Activated CD4-positive, alpha-beta T cell treated with anti-CD3 and anti-CD28 coated beads, Interleukin-2, amount 10 ng/mL, durations not matched to agents 24 days and 14 days (primary cell): ENCODE results near the gene SPATA45. TPM values are rescaled to one million over a fixed set of nuclear protein-coding genes. Genes with fewer than 3 reads are reported as not detected.
"Not testable (repeated sequence)": the region's sequence is repeated elsewhere in the genome, so short reads cannot be mapped to it uniquely, and the experiment has no call there.

Experiments used
- DNase-seq: peaks from one replicate; pipeline ENCODE4 v3.0.0; 2022
- H3K27ac Mint-ChIP-seq: one replicate; pipeline ENCODE4 v1.8.0; 2022; ENCODE audit warnings: mild to moderate bottlenecking, mixed read lengths
- H3K27me3 Mint-ChIP-seq: one replicate; pipeline ENCODE4 v1.8.0; 2022; ENCODE audit warnings: mixed read lengths
- H3K36me3 Mint-ChIP-seq: one replicate; pipeline ENCODE4 v1.8.0; 2022; ENCODE audit warnings: low read depth, mild to moderate bottlenecking, mixed read lengths
- H3K4me1 Mint-ChIP-seq: one replicate; pipeline ENCODE4 v1.8.0; 2021; ENCODE audit warnings: mixed read lengths
- H3K4me3 Mint-ChIP-seq: one replicate; pipeline ENCODE4 v1.8.0; 2022; ENCODE audit warnings: mild to moderate bottlenecking, moderate library complexity, mixed read lengths
- H3K9me3 Mint-ChIP-seq: one replicate; pipeline ENCODE4 v1.8.0; 2021; ENCODE audit warnings: mixed read lengths
- intact Hi-C: fragments of 100-400 bp; cut with micrococcal nuclease; formaldehyde crosslinking; loops from one replicate; pipeline ENCODE4 v1.15.1; 2023
- total RNA-seq: library from RNA; stranded (reverse); gene quantifications from 2 replicates; pipeline ENCODE4 v1.2.3, GENCODE V29; 2022

SPATA45 gene
- total RNA-seq, 1 donor from 2014 or later = not detected

GRCh38 chr1:212857992-212858460 lies 10.6 kb upstream of the SPATA45 start, which contains the start of gene FLVCR1:
Gene FLVCR1, plus strand, starts transcription at chr1:212858275. Its CDS starts 178 bp downstream, at chr1:212858453.
- H3K27ac Mint-ChIP-seq = peak within 1 kb of the TSS; percentile 97
- intact Hi-C loops = loop anchor here (1.0 to 10.0 kb wide), 6 partner anchors 67 to 823 kb away; partner anchors contain the start of genes ANGEL2, ATF3, DTL and INTS7
- peaks cover 3% of the 10 kb centered on the region for H3K9me3 Mint-ChIP-seq
- H3K4me3 Mint-ChIP-seq = no peak within 1 kb of the TSS
- H3K4me1 Mint-ChIP-seq = peaks cover 19% of the 10 kb centered on the region
- peaks cover 16% of the 10 kb centered on the region for H3K36me3 Mint-ChIP-seq
- peak; percentile 99 for DNase-seq
- no peaks in the 10 kb centered on the region for H3K27me3 Mint-ChIP-seq

GRCh38 chr1:212856755-212857154 lies 9.3 kb upstream of the SPATA45 start:
- no peak overlapping the region for H3K4me3 Mint-ChIP-seq
- peaks cover 16% of the 10 kb centered on the region for H3K4me1 Mint-ChIP-seq
- DNase-seq = no peak
- H3K27ac Mint-ChIP-seq = no peak overlapping the region
- H3K9me3 Mint-ChIP-seq = peaks cover 3% of the 10 kb centered on the region
- peaks cover 14% of the 10 kb centered on the region for H3K36me3 Mint-ChIP-seq
- intact Hi-C loops = loop anchor here (5.0 to 10.0 kb wide), 3 partner anchors 96 to 822 kb away; partner anchors contain the start of genes ATF3, DTL, INTS7 and VASH2
- H3K27me3 Mint-ChIP-seq = no peaks in the 10 kb centered on the region

GRCh38 chr1:212853658-212854057 lies 6.2 kb upstream of the SPATA45 start:
- intact Hi-C loops = loop anchor here (10.0 kb wide), 1 partner anchor 819 kb away; the partner anchor contains the start of genes DTL and INTS7
- peaks cover 3% of the 10 kb centered on the region for H3K9me3 Mint-ChIP-seq
- DNase-seq = no peak
- peaks cover 10% of the 10 kb centered on the region for H3K4me1 Mint-ChIP-seq
- peaks cover 13% of the 10 kb centered on the region for H3K36me3 Mint-ChIP-seq
- H3K27me3 Mint-ChIP-seq = no peaks in the 10 kb centered on the region
- no peak overlapping the region for H3K4me3 Mint-ChIP-seq
- no peak overlapping the region for H3K27ac Mint-ChIP-seq

DNA sequence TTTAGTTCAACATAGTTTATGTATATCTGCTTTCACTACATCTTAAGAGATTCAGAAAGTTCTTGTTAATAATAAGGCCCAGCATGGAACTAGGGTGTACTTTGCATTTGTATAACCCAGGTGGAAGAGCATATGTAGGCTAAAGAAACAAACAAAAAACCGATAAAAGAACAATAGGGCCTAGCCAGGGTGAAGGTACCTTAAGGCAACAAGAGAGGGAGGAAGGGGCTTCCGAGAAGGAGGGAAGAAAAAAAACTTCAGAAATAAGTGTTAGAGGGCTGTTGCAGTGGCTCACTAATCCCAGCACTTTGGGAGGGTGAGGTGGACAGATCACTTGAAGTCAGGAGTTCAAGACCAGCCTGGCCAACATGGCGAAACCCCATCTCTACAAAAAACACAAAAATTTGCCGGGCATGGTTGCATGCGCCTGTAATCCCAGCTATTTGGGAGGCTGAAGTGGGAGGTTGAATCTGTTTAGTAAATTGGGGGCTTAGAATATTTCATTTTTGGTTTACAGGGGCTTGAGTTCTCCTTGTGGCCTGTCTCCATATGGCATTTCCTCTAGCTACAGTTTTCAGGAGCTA lies 4.7 kb upstream of the SPATA45 start:
- no peak overlapping the region for H3K27ac Mint-ChIP-seq
- H3K4me3 Mint-ChIP-seq = no peak overlapping the region
- H3K9me3 Mint-ChIP-seq = peaks cover 3% of the 10 kb centered on the region
- peaks cover 11% of the 10 kb centered on the region for H3K36me3 Mint-ChIP-seq
- intact Hi-C loops = loop anchor here (10.0 kb wide), 1 partner anchor 817 kb away; the partner anchor contains the start of genes DTL and INTS7
- peaks cover 6% of the 10 kb centered on the region for H3K4me1 Mint-ChIP-seq
- no peak for DNase-seq
- no peaks in the 10 kb centered on the region for H3K27me3 Mint-ChIP-seq

GRCh38 chr1:212844521-212844920 lies 2.9 kb downstream of the SPATA45 start:
- H3K27me3 Mint-ChIP-seq, intact Hi-C loops, H3K4me1 Mint-ChIP-seq, DNase-seq, H3K4me3 Mint-ChIP-seq, H3K36me3 Mint-ChIP-seq, H3K27ac Mint-ChIP-seq, H3K9me3 Mint-ChIP-seq: not testable (repeated sequence)

DNA sequence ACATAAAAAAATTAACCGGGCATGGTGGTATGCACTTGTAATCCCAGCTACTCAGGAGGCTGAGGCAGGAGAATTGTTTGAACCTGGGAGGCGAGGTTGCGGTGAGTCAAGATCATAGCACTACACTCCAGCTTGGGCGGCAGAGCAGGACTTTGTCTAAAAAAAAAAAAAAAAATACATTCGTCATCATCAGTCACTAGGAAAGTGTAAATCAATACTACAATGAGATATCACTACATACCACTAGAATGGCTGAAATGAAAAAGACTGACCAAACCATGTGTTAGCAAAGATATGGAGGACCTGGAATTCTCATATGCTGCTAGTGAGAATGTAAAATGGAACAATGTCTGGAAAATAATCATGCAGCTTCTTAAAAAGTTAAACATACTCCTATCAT lies 9.3 kb downstream of the SPATA45 start:
- no peaks in the 10 kb centered on the region for H3K4me1 Mint-ChIP-seq
- no peak overlapping the region for H3K4me3 Mint-ChIP-seq
- no peak for DNase-seq
- H3K9me3 Mint-ChIP-seq = no peaks in the 10 kb centered on the region
- H3K36me3 Mint-ChIP-seq = no peaks in the 10 kb centered on the region
- H3K27me3 Mint-ChIP-seq = no peaks in the 10 kb centered on the region
- no peak overlapping the region for H3K27ac Mint-ChIP-seq
- intact Hi-C loops = no loop called here

- H3K36me3 Mint-ChIP-seq, intact Hi-C loops, DNase-seq: not testable (repeated sequence)
Measured at GRCh38 chr1:212833211-212834207, 13.9 kb downstream of the SPATA45 start.

DNA sequence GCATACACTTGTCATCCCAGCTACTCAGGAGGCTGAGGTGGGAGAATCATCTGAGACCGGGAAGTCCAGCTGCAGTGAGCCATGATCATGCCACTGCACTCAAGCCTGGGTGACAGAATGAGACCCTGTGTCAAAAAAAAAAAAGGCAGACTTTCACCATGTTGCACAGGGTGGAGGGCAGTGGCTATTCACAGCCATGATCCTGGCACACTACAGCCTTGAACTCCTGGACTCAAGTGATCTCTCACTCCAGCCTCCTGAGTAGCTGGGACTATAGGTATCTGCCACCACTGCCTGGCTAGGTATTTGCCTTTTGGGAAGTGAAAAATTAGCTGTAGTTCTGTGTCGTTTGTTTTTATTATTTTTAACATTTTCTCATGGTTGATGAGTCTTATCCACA lies 19.1 kb downstream of the SPATA45 start:
- intact Hi-C loops = no loop called here
- H3K36me3 Mint-ChIP-seq = peaks cover 5% of the 10 kb centered on the region
- H3K9me3 Mint-ChIP-seq = peaks cover 8% of the 10 kb centered on the region
- no peak overlapping the region for H3K4me3 Mint-ChIP-seq
- no peak overlapping the region for H3K27ac Mint-ChIP-seq
- peaks cover 4% of the 10 kb centered on the region for H3K4me1 Mint-ChIP-seq
- DNase-seq = no peak
- H3K27me3 Mint-ChIP-seq = no peaks in the 10 kb centered on the region

More at GRCh38 chr1:212833211-212834207, 13.9 kb downstream of the SPATA45 start:
- H3K9me3 Mint-ChIP-seq, H3K27ac Mint-ChIP-seq, H3K4me3 Mint-ChIP-seq, H3K27me3 Mint-ChIP-seq, H3K4me1 Mint-ChIP-seq: not testable (repeated sequence)

- no peak overlapping the region for H3K27ac Mint-ChIP-seq
- H3K9me3 Mint-ChIP-seq = peaks cover 8% of the 10 kb centered on the region
- peaks cover 5% of the 10 kb centered on the region for H3K36me3 Mint-ChIP-seq
- H3K4me3 Mint-ChIP-seq = no peak overlapping the region
- no peaks in the 10 kb centered on the region for H3K27me3 Mint-ChIP-seq
- peaks cover 4% of the 10 kb centered on the region for H3K4me1 Mint-ChIP-seq
- intact Hi-C loops = no loop called here
- no peak for DNase-seq
Measured at GRCh38 chr1:212827831-212828278, 19.6 kb downstream of the SPATA45 start.

DNA sequence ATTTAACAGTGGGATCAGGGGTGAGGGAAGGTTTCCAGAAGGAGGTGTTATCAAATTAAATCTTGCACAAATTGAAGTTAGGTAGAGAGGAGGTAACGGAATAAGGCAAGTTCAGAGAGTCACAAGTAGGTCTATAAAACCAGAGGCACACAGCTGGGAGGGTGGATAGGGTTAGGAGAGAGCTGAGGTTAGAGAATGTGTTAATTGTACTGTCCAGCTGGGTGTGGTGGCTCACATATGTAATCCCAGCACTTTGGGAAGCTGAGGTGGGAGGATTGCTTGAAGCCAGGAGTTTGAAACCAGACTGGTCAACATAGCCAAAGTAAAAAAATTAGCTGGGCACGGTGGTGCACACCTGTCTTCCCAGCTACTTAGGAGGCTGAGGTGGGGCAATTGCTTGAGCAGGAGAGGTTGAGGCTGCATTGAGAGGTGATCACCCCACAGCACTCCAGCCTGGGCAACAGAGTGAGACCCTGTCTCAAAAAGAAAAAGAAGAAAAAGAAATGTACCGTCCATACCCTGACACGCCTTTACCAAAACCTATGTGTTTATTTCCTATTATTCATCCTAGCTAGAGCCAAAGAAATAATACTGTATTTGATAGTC lies 20.2 kb downstream of the SPATA45 start:
- H3K27me3 Mint-ChIP-seq = no peaks in the 10 kb centered on the region
- intact Hi-C loops = no loop called here

DNA sequence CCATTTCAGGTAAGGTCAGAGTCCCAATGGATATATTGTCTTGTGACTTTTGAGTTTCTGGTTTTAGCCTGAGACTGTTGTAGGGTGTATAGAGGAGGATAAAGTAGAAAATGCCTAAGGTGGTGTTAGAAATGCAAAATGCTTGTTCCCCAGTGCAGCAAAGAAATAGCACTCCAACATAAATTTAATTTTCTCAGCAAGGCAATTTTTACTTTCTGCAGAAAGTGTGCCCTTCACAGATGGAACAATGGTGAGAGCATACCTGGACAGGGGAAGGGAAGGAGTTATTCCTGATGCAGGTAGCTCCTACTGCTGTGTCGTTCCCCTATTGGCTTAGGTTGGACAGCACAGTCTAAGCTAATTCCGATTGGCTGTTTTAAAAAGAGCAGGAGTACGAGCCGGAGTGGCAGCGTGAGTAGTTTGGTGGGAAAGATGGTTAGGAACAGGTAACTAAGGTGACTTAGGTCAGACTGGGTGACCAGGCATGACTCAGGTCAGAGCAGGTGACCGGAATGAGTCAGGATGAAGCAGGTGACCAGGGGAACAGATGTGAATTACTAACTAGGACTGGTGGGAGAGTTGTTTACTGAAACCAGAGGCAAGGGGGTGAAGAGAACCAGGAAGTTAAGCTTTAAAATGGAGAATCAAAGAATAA lies 21.5 kb downstream of the SPATA45 start:
- Mint-ChIP-seq H3K4me3 (no peak overlapping the region), H3K36me3 (peaks cover 5% of the 10 kb centered on the region), H3K4me1 (no peaks in the 10 kb centered on the region), H3K9me3 (peaks cover 8% of the 10 kb centered on the region), H3K27me3 (no peaks in the 10 kb centered on the region), H3K27ac (no peak overlapping the region)
- no peak for DNase-seq
- intact Hi-C loops = no loop called here

More for the DNA sequence above, 20.2 kb downstream of the SPATA45 start:
- Mint-ChIP-seq H3K4me3 (no peak overlapping the region), H3K36me3 (peaks cover 5% of the 10 kb centered on the region), H3K27ac (no peak overlapping the region), H3K9me3 (peaks cover 8% of the 10 kb centered on the region), H3K4me1 (peaks cover 4% of the 10 kb centered on the region)
- no peak for DNase-seq

DNA sequence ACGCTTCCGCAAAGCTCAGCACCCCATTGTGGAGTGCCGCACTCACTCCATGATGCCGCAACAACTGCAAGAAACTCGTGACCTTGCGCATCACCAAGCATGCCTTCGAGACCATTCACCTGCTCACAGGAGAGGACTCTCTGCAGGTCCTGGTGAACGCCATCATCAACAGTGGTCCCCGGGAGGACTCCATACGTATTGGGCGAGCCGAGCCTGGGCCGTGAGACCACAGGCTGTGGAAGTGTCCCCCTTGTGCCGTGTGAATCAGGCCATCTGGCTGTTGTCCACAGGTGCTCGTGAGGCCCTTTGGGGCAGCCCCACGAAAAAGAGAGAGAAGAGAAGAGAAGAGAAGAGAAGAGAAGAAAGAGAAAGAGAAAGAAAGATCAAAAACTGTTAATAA lies 23.2 kb downstream of the SPATA45 start:
- DNase-seq = no peak
- Mint-ChIP-seq H3K4me3 (no peak overlapping the region), H3K9me3 (peaks cover 8% of the 10 kb centered on the region), H3K36me3 (peaks cover 5% of the 10 kb centered on the region), H3K27ac (no peak overlapping the region), H3K27me3 (no peaks in the 10 kb centered on the region), H3K4me1 (peaks cover 3% of the 10 kb centered on the region)
- intact Hi-C loops = no loop called here

GRCh38 chr1:212822956-212823355 lies 24.5 kb downstream of the SPATA45 start:
- no peak overlapping the region for H3K27ac Mint-ChIP-seq
- no peak for DNase-seq
- H3K4me1 Mint-ChIP-seq = peaks cover 3% of the 10 kb centered on the region
- H3K27me3 Mint-ChIP-seq = no peaks in the 10 kb centered on the region
- H3K9me3 Mint-ChIP-seq = peaks cover 8% of the 10 kb centered on the region
- H3K4me3 Mint-ChIP-seq = no peak overlapping the region
- intact Hi-C loops = no loop called here
- peaks cover 5% of the 10 kb centered on the region for H3K36me3 Mint-ChIP-seq
